Skin epidermis (tissue), 12 donors: ENCODE results near the gene NIFK.
"Not testable (repeated sequence)": the region's sequence is repeated elsewhere in the genome, so short reads cannot be mapped to it uniquely, and the experiment has no call there.

ENCODE experiments used
- H3K27ac ChIP-seq, 21 experiments: fragments of 200-600 bp; sonication (generic) in 11 of 21; one replicate each; pipeline ENCODE4 v1.5.0; 2020; ENCODE audit warnings: mild to moderate bottlenecking in 3 of 21, inconsistent platforms in 2 of 21, moderate library complexity in 2 of 21
- H3K4me3 ChIP-seq, 7 experiments: fragments of 200-600 bp; sonication (generic) in 2 of 7; one replicate each; pipeline ENCODE4 v1.5.0; 2020; ENCODE audit warnings: inconsistent platforms in 2 of 7, mild to moderate bottlenecking in 2 of 7, moderate library complexity in 1 of 7

Gene NIFK

DNA sequence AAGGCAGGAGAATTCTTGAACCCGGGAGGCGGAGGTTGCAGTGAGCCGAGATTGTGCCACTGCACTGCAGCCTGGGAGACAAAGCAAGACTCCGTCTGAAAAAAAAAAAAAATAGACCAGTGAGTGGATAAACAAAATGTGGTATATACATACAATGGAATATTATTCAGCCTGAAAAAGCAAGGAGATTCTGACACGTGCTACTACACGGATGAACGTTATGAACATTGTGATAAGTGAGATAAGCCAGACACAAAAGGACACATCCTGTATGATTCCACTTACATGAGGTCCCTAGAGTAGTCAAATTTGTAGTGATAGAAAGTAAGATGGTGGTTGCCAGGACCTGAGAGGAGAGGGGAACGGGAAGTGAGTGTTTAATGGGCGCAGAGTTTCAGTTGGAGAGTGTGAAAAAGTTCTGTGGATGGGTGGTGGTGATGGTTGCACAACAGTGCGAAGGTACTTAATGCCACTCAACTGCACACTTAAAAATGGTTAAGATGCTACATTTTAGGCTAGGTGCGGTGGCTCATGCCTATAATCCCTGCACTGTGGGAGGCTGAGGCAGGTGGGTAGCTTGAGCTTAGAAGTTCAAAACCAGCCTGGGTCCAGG, 38.3 kb downstream of the NIFK start:
- Histone ChIP-seq H3K4me3 (no peak overlapping the region), H3K27ac (peak overlapping the region in 8 of 21 experiments; percentile 13 to 91 (median 71))

DNA sequence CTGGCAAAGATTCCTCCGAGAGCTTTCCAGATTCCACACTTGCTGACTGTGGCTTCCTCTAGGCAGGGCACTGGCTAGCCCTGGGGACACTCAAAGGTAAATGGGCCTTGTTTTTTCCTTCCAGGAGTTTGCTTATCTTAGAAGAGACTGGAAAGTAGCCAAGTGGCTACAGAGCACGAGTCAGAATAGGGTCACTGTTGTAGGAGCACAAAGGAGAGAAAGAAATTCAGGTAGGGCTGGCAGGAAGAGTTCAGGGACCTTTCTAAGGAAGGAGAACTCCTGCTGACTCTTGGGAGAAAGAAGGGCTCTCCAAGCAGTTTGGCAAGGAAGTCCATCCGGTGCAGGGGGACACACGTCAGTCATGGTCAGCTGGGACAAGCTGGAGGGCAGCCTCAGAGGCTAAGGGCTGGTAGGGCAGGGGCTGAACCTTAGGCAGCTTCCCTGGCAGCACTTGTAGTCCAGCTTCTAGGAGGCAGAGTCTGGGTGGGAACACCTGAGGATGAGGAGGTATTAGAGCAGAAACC, 39.5 kb downstream of the NIFK start:
- peak overlapping the region in 5 of 21 experiments; percentile 0 to 23 (median 11) for H3K27ac ChIP-seq

DNA sequence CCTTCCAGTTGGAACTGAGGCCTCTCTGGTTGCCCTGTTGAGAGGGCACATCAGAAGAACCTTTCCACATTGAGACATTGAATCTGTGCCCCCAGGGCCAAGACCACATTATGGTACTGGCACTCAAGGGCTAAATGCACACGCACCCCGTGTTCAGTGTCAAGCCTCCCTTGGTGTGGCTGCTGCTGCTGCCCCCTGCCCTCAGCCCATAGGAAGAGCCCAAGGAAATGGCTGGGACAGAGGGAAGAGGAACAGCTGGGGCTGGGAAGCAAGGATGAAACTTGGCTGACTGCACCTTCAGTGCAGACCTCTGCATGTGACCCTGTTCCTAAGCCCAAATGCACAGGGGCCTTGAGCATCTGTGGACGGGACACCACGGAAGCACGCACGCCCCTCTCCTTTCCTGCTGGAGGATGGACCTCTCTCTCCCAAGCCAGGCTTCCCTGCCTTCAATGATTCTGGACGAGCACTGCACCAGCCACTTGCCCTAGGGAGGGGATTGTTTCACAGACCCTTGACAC, 40.2 kb downstream of the NIFK start:
- Histone ChIP-seq H3K4me3 (no peak overlapping the region), H3K27ac (peak overlapping the region in 1 of 21 experiments; percentile 46)

More for the DNA sequence above, 39.5 kb downstream of the NIFK start:
- H3K4me3 ChIP-seq = no peak overlapping the region

DNA sequence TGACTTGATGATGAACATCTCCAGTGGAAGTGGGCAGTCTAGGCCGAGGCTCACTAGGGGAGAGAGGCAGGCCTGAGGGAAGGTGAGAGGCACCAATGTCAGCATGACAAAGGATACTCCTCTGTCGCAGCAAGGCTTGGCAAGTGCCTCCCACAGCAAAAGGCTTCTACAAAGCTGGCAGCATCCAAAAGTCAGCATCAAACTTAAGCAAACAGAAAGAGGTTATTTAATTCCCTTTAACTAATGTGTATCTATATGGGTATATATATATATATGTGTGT, 41.6 kb downstream of the NIFK start:
- H3K4me3 ChIP-seq = no peak overlapping the region
- H3K27ac ChIP-seq = no peak overlapping the region

DNA sequence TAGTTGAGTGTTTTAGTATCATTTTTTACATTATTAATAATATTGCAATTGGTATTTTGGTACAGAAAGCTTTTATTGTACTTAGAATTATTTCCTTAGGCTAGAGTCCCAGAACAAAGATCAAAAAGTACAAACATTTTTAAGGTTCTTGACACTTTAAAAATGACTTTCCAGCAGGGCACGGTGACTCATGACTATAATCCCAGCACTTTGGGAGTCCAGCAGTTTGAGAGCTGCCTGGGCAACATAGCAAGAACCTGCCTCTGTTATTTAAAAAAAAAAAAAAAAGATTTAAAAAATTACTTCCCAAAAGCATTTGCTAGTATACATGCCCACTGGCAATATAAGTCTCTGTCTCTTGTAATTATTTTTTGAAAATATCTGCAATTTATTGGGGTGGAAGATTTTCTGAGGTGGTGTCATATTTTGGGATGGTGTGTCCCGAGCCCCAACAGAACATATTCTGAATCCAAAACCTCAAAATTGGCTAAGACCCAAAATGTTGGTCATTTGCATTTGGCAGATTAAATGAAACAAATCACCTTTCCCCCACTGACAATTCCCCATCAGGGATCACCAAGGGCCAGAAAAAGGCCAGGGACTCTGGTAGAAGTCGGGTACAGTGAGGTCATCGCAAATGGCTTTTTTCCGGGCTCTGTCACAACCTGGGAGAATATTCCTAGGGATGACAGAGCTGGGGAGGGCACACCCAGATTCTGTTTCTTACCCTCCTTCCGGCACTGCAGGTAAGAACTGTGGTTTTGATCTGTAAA, 42.1 kb downstream of the NIFK start:
- H3K27ac ChIP-seq = no peak overlapping the region
- no peak overlapping the region for H3K4me3 ChIP-seq

DNA sequence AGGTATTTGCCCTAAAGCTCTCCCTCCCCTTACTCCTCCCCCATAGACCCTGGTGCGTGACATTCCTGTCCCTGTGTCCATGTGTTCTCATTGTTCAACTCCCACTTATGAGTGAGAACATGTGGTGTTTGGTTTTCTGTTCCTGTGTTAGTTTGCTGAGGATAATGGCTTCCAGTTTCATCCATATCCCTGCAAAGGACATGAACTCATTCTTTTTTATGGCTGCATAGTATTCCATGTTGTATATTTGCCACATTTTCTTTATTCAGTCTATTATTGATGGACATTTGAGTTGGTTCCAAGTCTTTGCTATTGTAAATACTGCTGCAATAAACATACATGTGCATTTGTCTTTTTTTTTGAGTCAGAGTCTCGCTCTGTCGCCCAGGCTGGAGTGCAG, 46.1 kb downstream of the NIFK start:
- not testable (repeated sequence) for H3K27ac ChIP-seq, H3K4me3 ChIP-seq

DNA sequence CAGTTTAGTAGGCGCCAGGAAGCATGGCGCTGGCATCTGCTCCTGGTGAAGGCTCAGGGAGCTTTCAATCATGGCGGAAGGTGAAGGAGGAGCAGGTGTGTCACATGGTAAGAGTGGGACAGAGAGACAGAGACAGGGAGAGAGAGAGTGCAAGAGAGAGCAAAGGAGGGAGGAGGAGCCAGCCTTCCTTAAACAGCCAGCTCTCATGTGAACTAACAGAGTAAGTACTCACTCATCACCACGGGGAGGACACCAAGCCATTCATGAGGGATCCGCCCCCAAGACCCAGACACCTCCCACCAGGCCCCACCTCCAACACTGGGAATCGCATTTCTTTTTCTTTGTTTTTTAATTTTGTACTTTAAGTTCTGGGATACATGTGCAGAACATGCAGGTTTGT, 46.6 kb downstream of the NIFK start:
- Histone ChIP-seq H3K27ac (no peak overlapping the region), H3K4me3 (no peak overlapping the region)

DNA sequence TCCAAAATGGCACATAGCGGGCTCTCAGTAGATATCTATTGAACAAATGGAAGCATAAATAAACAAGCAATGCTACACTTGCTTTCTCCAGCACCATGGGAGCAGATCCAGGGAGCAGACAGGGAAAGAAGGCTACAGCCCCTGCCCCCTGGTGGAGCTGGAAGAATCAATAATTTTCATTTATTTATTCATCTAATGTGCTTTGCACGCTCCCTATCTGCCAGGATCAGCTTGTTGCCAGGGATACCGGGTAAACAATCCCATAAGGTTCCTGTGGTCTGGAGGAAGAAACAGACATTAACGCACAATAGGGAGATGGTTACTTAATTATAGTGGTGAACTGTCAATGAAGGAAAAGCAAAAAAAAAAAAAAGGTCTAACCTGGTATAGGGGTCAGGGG, 47.3 kb downstream of the NIFK start:
- H3K4me3 ChIP-seq = no peak overlapping the region
- no peak overlapping the region for H3K27ac ChIP-seq

DNA sequence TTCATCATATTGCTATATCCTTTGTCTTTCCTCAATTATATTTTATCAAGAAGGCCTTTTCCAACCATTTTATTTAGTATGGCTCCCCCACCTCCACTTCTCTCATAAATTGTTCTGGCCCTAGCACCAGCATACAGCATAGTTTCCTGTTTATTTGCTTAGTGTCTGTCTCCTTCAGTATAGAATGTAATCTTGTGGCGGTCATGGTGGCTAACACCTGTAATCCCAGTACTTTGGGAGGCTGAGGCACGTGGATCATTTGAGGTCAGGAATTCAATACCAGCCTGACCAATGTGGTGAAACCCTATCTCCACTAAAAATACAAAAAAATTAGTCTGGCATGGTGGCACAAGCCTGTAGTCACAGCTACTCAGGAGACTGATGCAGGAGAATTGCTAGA, 47.9 kb downstream of the NIFK start:
- H3K4me3 ChIP-seq = no peak overlapping the region
- H3K27ac ChIP-seq = no peak overlapping the region

DNA sequence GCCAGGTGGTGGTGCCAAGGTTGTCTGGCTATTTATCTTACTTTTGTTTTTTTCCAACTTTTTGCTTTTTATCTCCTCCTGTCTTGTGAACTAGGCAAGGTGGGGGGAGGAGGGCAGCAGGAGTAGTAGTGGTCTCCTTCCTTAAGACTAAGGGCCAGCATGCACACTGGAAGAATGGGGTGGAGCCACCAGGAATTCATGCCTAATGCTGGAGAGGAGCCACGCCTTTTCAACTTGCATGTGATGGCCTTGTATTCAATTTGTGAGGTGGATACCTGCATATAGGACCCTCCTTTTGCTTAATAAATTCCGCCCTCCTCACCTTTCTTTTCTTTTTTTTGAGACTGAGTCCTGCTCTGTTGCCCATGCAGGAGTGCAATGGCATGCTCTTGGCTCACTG, 49.8 kb downstream of the NIFK start:
- no peak overlapping the region for H3K4me3 ChIP-seq

DNA sequence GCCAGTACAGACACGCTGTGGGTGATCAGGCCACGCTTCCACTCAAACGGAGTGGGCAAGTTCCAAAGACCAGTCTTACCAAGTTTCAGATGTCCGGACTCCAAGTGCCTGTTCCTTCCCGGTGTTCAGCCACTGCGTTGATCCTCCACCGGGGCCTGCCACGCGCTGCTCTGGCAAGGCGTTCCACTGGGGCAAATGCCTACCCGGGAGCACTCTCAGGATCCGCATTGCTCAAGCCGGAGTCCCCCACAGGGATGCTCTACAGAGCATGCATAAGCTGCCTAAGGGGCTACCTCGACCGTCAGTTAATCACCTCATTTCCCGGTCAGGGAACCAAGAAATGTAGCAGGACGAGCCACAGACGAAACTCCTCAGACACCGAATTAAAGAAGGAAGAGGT, 50.5 kb downstream of the NIFK start:
- H3K4me3 ChIP-seq = no peak overlapping the region
- H3K27ac ChIP-seq = no peak overlapping the region

More for the DNA sequence above, 49.8 kb downstream of the NIFK start:
- H3K27ac ChIP-seq = no peak overlapping the region

DNA sequence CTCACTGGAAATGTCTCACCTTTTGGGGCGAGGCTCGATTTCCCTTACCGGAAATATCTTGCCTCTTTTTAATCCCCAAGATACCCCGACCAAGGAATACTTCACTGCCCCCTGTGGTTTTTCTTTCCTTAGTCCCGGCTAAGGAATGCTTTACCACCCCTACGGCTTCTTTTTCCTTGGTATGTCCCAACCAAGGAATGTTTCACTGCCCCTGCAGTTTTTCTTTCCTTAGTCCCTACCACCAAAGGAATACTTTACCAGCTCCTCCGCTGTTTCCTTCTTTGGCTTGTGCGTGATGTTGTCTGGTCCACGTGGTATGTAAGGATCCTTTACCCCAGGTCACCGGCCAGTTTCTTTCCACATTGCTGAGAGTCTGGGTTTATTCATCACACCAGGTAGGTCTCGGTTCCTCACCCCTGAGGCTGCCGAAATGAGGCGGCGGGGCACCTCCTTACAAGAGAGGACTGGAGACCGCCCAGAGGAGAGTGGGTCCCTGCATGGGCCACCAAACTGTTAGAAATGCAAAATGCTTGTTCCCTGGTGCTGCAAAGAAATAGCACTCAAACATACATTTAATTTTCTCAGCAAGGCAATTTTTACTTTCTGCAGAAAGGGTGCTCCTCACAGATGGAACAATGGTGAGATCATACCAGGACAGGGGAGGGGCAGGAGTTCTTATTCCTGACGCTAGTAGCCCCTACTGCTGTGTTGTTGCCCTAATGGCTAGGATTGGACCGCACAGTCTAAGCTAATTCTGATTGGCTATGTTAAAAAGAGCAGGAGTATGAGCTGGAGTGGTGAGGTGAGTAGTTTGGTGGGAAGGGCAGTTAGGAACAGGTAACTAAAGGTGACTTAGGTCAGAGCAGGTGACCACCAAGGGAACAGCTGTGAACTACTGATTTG, 54.0 kb downstream of the NIFK start:
- H3K27ac ChIP-seq = no peak overlapping the region
- H3K4me3 ChIP-seq = no peak overlapping the region

DNA sequence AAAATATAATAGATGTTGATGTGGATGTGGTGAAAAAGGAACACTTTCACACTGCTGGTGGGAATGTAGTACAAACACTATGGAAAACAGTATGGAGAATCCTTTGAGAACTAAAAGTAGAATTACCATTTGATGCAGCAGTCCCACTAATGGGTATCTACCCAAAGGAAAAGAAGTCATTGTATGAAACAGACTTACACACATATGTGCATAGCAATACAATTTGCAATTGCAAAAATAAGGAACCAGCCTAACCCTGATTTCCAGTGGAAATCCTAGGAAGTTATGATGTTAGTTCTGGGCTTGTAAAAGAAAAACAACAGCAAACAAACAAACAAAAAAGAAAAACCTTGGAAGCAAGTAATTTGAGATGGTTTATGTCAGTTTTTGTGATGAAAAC, 58.8 kb downstream of the NIFK start:
- H3K27ac ChIP-seq = no peak overlapping the region
- H3K4me3 ChIP-seq = no peak overlapping the region
